ENCODE results near the gene SPAM1.
"Not testable (repeated sequence)": the region's sequence is repeated elsewhere in the genome, so short reads cannot be mapped to it uniquely, and the experiment has no call there.

Gene SPAM1, protein sequence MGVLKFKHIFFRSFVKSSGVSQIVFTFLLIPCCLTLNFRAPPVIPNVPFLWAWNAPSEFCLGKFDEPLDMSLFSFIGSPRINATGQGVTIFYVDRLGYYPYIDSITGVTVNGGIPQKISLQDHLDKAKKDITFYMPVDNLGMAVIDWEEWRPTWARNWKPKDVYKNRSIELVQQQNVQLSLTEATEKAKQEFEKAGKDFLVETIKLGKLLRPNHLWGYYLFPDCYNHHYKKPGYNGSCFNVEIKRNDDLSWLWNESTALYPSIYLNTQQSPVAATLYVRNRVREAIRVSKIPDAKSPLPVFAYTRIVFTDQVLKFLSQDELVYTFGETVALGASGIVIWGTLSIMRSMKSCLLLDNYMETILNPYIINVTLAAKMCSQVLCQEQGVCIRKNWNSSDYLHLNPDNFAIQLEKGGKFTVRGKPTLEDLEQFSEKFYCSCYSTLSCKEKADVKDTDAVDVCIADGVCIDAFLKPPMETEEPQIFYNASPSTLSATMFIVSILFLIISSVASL

DNA sequence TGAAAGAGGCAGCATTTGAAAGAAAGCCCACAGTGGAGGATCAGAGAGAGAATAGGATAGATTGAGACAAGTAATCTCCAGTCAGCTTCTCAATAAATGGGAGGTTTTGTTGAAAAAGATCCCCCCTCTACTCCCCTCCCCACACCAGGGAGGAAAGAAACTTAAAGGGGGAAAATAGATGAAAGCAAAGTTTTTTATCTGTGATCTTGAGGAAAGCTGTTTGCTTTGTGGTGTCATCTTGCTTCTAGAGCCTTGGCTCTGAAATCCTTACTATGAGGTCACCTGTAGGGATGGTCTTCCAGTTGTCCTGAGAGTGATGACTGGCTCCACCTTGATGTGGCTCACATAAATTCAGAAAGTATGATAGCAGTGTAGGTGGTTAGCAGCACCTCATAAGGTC, at the start of gene SPAM1:
SPAM1 (plus strand) TSS at position 301 of the 400 bp plus-strand sequence. CDS start 28,330 bp downstream, outside the sequence.
- no peak for DNase-seq (ENCODE audit: low spot score)

DNA sequence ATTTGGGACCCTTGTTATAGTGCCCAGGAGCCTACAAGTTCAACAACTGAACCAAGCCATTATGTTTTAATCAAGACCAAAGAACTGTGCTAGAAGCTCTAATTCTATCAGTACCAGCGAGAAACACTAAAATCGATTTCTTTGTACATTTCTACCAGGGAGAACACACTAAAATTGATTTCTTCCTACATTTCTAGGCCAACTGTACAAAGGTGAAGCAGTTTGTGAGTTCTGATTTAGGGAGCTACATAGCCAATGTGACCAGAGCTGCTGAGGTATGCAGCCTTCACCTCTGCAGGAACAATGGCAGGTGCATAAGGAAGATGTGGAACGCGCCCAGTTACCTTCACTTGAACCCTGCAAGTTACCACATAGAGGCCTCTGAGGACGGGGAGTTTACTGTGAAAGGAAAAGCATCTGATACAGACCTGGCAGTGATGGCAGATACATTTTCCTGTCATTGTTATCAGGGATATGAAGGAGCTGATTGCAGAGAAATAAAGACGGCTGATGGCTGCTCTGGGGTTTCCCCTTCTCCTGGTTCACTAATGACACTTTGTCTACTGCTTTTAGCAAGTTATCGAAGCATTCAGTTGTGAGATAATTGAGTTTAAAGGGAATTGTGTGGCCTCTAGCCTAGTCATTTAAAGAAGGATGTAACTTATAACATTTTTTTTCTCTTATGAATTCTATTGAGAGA, 48.3 kb upstream of the SPAM1 start:
- DNase-seq (ENCODE audit: low spot score): no peak

DNA sequence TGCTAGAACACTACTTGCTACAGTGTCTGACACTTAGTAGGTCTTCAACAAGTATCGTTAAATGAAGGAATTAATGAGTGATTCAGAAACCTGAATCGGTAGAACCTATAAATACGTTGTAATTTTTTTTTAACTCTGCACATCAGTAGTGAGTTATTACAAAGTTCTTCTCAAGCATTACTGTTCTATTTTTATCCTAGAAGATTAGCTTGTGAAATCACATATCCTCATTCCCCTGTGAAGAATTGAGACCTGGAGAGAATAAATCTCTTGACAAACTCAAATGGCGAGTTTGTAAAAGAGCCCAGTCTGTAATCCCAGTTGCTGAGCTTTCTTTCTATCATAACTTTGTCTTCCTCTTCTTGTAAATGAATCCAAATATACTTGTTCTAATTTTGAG, 45.4 kb upstream of the SPAM1 start:
- no peak for DNase-seq (ENCODE audit: low spot score)

DNA sequence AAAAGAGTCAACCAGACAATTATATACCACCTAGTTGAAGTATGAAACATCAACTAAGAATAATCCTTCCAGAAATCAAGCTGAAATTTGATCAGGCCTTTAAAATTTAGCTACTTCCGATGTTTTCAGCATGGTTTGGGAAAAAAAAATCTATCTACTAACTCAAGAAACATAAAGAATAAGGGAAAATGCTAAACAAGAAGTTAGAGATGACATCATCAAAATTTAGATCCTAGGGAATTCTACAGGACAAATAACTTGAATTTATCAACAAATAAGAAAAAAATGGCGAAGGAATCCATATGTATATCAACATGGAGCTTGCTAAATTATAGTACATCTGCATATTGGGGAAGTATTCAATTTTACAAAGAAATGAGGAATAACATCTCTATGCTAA, 43.7 kb upstream of the SPAM1 start:
- DNase-seq (ENCODE audit: low spot score): no peak

DNA sequence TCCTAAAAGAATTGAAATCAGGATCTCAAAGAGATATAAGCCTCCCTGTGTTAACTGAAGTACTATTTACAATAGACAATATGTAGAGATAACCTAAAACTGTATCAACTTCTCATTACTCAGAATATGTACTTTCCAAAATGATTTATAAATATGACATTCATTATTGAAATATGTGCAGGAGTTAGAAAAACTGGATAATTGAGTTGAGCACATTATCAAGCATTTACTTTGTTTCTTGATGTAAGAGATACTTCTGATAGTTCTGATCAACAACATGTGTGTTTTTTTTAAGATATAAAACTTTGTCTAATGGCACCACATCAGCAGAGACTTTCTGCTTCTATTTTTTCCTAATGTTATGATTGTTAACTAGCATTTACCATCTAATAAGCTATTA, 41.9 kb upstream of the SPAM1 start:
- DNase-seq (ENCODE audit: low spot score): no peak

DNA sequence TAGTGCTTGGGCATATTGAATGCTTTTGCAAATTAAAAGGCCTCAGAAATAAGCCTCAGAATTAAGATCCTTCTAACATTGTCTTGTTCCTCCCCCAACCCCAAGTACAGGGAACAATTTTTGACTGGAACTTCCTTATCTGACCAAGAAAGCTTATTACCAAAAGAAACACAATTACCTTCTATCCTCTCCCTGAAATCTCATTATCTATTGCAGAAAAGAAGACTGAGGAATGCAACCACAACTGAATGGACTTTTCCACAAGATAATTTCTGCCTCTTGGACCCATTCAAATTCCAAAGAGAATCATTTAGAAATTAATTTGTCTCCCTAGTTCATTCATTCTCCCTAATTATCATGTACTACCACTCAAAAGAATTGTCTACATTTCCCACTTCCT, 36.8 kb upstream of the SPAM1 start:
- no peak for DNase-seq (ENCODE audit: low spot score)

DNA sequence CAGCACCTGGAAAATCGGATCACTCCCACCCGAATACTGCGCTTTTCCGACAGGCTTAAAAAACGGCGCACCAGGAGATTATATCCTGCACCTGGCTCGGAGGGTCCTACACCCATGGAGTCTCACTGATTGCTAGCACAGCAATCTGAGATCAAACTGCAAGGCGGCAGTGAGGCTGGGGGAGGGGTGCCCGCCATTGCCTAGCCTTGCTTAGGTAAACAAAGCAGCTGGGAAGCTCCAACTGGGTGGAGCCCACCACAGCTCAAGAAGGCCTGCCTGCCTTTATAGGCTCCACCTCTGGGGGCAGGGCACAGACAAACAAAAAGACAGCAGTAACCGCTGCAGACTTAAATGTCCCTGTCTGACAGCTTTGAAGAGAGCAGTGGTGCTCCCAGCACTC, 30.3 kb upstream of the SPAM1 start:
- DNase-seq (ENCODE audit: low spot score): not testable (repeated sequence)

DNA sequence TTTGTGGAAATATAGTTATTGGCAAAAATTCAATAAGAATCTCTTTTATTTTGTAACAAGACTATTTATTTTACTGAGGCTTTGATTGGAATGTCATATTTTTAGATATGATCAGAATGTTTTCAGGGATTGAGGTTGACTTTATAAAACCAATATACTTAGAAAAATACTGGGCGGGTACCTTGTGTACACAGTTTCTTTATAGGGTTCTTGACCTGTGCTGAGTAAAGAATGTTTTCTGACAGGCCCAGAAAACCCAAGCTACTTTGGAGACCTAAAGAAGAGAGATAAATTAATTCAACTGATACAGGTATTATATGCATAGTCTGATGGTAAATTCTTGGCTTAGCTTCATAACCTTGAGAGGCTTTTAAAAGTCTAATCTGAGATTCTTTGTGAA, 23.9 kb upstream of the SPAM1 start:
- DNase-seq (ENCODE audit: low spot score): no peak

DNA sequence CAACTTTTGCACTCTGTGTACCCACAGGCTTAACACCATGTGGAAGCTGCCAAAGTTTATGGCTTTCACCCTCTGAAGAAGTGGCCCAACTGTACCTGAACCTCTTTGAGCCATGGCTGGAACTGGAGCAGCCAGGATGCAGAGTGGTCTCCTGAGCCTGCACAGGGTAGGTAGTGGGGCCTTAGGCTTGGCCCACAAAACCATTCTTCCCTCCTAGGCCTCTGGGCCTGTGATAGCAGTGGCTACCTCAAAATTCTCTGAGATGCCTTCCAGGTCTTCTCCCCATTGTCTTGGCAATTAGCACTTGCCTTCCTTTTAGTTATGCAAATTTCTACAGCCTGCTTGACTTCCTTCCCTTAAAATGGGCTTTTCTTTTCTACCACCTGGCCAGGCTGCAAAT, 19.3 kb upstream of the SPAM1 start:
- no peak for DNase-seq (ENCODE audit: low spot score)

DNA sequence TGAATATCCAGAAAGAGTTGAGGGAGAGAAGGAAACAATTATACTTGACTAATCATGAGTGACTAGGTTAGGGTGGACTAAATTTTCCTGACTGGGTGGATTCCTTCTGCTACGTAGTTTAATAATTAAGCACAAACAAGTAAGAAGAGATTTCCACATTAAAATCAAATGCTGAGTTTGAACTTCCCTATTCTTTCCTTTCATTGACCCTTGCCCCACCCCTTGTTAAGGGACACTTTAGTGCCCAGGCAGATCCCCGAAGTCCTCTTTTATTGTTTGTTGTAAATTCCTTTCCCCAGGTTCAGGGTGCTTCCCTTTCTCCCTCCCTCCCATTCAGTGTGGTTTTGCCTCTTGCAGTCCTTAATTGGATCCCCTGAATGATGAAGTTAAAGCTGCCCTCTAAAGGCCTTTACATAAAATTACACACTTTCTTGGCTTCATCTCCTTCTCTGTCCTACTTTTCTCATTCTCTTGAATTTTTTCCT, 8.8 kb upstream of the SPAM1 start:
- DNase-seq (ENCODE audit: low spot score): peak; percentile 5

DNA sequence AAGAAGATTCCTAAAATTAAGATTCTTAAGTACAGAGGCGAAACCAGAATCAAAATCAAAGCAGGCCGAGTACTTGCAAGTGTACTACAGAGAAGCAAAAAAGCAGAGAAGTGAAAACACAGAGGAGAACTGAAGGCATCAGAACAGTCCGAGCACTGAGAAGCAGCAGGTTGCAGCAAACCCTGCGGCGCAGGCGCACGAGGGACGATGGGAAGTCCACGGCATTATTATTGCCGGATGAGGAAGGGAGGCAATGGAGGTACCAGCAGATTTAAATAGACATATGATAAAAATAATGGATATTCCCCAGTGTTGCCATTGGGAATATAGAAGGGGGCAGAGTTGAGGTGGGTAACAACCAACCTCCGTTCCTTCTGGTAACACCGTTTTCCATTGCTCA, 7.2 kb upstream of the SPAM1 start:
- no peak for DNase-seq (ENCODE audit: low spot score)

DNA sequence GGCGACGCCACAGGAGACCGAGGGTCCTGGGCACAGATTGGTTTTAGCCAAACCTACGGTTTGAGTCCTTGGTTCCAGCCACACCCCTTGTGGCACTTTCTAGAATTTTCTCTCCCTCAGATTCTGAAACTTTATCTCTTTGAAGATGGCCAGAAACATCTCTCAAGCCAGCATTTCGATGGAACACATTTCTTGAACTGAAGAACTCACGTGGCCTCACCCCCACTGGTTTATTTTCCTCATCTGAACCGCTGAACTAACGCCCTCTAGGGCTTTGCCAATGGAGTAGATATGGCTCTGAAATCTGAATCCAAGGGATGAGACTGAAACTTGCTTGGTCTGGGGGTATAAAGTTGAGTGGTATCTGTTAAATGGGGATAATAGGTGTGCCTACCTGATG, 6.7 kb upstream of the SPAM1 start:
- DNase-seq (ENCODE audit: low spot score): no peak

DNA sequence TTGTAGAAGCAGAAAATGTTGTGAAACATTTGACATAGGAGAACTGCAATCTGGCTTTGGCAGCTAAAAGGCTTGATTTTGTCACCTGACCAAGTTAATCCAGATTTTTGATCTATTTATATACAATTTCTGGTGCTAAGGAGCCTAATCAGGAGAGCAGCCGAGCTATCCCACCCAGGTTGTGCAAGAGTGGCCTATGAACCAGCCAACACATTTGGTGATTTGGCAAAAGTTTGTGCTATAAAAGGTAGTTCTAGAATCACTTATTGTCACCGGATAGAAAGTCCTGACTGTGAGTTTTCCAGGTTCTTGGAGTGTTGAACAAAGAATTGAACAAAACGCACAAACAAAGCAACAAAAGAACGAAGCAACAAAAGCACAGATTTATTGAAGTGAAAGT, 1.4 kb upstream of the SPAM1 start:
- DNase-seq (ENCODE audit: low spot score): no peak

DNA sequence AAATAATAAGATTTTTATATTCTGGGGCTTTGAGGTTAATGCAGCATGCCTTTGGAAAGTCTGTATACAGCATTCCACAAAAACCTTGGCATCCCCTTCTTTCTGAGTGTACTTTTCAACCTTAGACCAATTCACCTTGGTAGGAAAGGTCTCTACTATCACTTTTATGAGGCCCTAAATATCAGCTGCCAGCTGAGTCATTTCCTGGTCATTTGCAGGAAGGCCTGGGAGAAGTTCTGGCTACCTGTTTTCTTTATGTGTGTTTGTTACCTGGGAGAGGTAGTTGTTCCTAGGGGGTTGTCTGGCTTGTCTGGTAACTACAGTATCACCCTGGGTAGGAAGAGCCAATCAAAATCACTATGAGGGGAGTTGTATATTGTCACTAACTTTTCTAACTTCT, 4.1 kb downstream of the SPAM1 start:
- no peak for DNase-seq (ENCODE audit: low spot score)

DNA sequence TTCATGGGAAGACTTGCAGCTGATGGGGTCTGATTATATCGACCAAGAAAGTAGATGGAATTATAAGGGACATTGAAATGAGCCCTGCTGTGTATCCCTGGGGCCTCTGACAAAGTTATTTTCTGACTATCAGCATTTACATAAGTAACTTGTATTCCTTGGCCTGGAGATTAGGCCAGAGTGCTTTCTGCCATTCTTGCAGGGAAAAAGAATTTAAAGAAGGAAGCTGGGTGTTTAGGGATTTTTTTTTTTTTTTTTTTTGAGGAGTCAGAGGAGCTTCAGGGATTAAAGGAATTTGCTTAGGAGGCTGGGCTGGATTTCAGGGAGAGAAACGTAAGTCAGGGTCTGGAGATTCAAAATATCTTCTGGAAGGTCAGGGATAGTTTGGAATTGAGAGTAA, 4.6 kb downstream of the SPAM1 start:
- DNase-seq (ENCODE audit: low spot score): no peak

DNA sequence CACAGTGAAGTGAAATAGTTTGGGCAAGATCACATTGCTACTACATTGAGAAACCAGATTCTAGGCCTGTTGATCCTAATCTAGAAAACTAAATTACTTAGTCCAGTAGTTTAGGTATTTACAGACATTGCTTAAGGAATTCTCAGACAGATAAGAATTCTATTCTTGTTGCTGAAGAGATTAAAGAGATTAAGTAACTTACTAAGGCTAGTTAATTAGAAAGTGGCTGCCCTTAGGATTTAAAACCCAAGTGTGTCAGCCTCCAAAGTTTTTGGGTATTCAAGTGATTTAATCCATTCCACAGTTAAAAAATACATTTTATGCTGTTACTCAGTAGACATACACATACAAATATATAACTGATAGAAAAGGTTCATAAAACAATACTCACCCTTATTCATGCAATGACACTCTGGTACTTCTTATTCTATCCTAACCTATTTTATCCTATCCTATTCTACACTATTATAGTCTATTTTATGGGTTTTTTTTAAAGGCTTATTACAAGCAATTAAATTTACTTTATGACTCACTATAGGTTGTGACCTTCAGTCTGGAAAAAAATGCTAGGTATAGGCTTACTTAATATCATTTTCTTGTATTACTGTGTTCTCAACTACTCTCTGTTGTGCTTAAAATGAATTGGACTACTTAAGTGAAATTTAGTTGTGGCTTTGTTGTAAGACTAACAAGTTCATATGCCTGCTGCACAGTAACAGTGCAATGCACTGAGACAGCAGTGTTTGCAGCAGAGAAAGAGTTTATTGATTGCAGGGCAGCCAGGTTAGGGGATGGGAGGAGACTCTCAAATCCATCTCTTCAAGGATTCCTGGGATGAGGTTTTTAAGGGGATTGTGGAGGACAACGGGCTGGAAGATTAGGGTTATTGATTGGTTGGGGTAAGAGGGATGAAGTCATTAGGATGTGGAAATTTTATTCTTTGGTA, 10.7 kb downstream of the SPAM1 start:
- DNase-seq (ENCODE audit: low spot score): no peak

DNA sequence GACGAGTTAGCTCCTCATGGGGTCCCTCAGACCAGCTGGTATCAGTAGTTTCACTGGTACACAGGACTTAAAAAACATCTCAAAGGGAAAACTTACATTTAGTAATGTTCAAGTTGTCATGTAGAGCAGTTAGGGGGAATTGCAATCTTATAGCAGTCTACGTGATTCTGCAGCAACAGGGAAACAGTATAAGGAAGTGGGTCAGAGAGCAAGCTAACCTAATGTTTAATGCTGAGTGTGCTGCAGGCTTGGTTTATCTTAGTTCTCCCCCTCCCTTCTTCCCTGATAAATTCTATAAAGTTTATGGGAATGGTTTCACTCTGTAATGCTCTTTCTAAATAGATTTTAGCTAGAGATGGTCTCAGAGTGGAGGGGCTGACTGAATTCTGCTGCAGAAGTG, 11.3 kb downstream of the SPAM1 start:
- no peak for DNase-seq (ENCODE audit: low spot score)

DNA sequence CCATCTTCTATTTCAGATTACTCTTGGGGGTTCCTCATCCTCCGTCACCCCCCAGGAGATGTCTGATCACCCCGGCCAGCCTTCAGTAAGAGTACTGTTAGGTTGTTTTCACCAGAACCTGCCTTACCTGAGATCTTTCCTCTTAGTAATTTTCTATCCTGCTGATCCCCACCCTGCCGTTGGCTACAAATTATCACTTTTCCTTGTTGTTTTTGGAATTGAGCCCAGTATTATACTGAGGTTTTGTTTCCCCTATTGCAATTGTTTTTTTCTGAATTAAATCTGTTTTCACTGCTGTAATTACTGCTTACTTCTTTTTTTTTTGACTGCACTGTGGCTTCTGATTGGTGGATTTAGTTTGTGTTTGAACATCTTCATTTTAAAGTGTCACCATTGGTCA, 14.7 kb downstream of the SPAM1 start:
- DNase-seq (ENCODE audit: low spot score): no peak

DNA sequence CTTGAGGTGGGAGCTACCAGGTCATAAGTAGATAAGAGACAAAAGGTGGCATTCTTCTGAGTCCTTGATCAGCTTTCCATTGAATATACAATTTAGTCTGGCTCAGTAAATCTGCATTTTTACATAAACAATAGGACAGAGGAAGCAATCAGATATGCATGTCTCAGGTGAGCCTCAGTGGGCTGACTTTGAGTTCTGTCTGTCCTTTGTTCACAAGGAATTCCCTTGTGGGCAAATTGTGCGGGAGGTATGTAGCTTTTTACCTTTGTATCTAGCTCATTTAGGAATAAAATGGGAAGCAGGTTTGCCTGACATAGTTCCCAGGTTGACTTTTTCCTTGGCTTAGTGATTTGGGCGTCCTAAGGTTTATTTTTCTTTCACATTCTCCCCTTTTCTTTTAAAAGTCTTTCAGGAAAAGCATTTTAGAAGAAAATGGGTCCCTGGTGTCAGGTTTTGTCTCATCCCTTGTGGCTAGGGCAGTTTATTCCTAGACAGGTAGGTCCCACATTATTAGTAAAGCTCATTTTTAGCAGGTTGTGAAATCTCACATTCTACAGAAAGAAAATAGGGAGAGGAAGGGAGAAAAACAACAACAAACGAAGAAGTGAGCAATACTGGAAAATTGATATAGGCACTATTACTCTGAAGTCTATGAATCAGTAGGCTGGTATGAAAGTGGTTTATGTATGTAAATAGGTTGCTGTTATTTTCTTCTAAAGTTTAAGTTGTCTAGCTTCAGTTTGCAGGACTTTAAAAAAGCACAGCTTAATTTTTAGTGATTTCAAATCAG, 16.5 kb downstream of the SPAM1 start:
- DNase-seq (ENCODE audit: low spot score): no peak

DNA sequence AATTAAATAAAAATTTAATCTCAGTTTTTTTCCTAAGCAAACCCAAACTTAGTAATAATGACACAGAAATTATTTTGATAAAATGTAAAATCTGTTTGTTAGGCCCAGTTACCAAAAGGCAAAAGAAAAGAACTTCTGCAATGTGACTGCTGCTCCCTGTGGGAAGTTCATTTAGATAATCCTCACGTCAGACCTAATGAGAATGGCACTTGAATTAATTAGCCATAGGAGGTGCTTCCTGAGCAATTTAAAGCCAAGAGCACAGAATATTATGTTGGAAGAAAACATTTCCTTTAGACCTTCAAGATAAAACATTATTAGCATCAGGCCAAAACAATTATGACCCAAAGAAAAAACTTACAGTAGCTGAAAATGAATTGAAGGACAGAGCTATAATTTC, 19.4 kb downstream of the SPAM1 start:
- DNase-seq (ENCODE audit: low spot score): no peak

DNA sequence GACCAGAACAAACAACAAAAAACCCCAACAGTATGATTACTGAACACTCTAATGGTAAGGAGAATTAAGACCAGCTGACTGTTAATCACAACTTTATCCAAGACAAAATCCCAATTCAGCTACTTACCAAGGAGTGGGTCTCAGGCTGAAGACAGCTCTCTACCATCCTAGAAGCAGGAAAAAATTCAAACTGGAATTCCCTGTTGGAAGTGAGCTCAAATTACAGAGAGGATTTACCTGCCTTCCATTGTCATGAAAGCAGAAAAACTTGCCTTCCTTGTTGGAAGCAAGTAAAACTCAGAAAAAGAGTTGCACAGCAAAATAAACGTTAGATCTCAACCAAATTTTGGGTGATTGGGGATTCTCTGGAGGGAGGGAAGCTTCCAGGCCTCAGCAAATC, 20.9 kb downstream of the SPAM1 start:
- DNase-seq (ENCODE audit: low spot score): no peak
